CD4-positive, CD25-positive, alpha-beta regulatory T cell (primary cell): ENCODE results near the gene HMGA1. TPM values are rescaled to one million over a fixed set of nuclear protein-coding genes. Genes with fewer than 3 reads are reported as not detected.
"Not testable (repeated sequence)": the region's sequence is repeated elsewhere in the genome, so short reads cannot be mapped to it uniquely, and the experiment has no call there.

Experiments used
- ATAC-seq, 2 donors: fragments of 150-1000 bp; cut with Tn5 transposase; one replicate each; pipeline ENCODE4 v1.10.0; 2021; ENCODE audit warnings: low read depth in 2 of 2, moderate number of reproducible peaks in 2 of 2, moderate library complexity in 1 of 2
- DNase-seq, 3 donors: peaks; one replicate each; pipeline versions ENCODE4 v3.0.0 to v3.0.0-alpha.2; 2012 to 2022; ENCODE audit warnings: mixed read lengths in 1 of 3
- H3K27ac ChIP-seq: one replicate; pipeline ENCODE4 v1.7.0; 2013; ENCODE audit warnings: mild to moderate bottlenecking, low read length; ENCODE audit not compliant: insufficient read depth, poor library complexity, severe bottlenecking
- H3K27me3 ChIP-seq: one replicate; pipeline ENCODE4 v1.7.0; 2013; ENCODE audit warnings: low read length; ENCODE audit not compliant: control insufficient read depth, insufficient read depth
- H3K36me3 ChIP-seq: one replicate; pipeline ENCODE4 v1.7.0; 2013; ENCODE audit warnings: mild to moderate bottlenecking, low read length, moderate library complexity; ENCODE audit not compliant: control insufficient read depth, insufficient read depth
- H3K4me1 ChIP-seq: 2 replicates; pipeline ENCODE4 v1.7.0; 2013; ENCODE audit warnings: mild to moderate bottlenecking, low read length; ENCODE audit not compliant: insufficient read depth, control insufficient read depth, poor library complexity, severe bottlenecking
- H3K4me3 ChIP-seq: one replicate; pipeline ENCODE4 v1.7.0; 2013; ENCODE audit warnings: low read depth, mild to moderate bottlenecking, low read length, moderate library complexity
- H3K9me3 ChIP-seq, 2 experiments: 1 replicate in 1 of 2; 2 replicates in 1 of 2; pipeline ENCODE4 v1.7.0; 2013; ENCODE audit warnings: low read length in 2 of 2, mild to moderate bottlenecking in 1 of 2, moderate library complexity in 1 of 2; ENCODE audit not compliant: control insufficient read depth in 2 of 2
- H3K27ac Mint-ChIP-seq, 3 donors: one replicate each; pipeline ENCODE4 v1.8.0; 2020 to 2022; ENCODE audit warnings: mild to moderate bottlenecking in 3 of 3, mixed read lengths in 3 of 3, moderate library complexity in 2 of 3
- H3K27me3 Mint-ChIP-seq: one replicate; pipeline ENCODE4 v1.8.0; 2022; ENCODE audit warnings: mild to moderate bottlenecking, mixed read lengths
- H3K36me3 Mint-ChIP-seq: one replicate; pipeline ENCODE4 v1.8.0; 2020; ENCODE audit warnings: mixed read lengths
- H3K4me1 Mint-ChIP-seq, 4 donors: one replicate each; pipeline ENCODE4 v1.8.0; 2020 to 2022; ENCODE audit warnings: mixed read lengths in 4 of 4, mild to moderate bottlenecking in 1 of 4
- H3K4me3 Mint-ChIP-seq, 4 donors: one replicate each; pipeline ENCODE4 v1.8.0; 2020 to 2022; ENCODE audit warnings: mild to moderate bottlenecking in 4 of 4, mixed read lengths in 4 of 4, moderate library complexity in 3 of 4
- H3K9me3 Mint-ChIP-seq, 7 donors: one replicate each; pipeline ENCODE4 v1.8.0; 2020 to 2022; ENCODE audit warnings: mixed read lengths in 7 of 7, mild to moderate bottlenecking in 3 of 7, moderate library complexity in 2 of 7
- polyA plus RNA-seq, 4 donors: library from polyadenylated mRNA; unstranded; fragments of 300-500 nt; fragmentation: Illumina TruSeq; gene quantifications; one replicate each; pipeline ENCODE4 v1.2.3, GENCODE V29; 2021
- total RNA-seq: library from RNA; stranded (reverse); gene quantifications from one replicate; pipeline ENCODE4 v1.2.3, GENCODE V29; 2022

The HMGA1 gene
- total and polyA plus RNA-seq, 5 donors from 2014 or later = 31.6 to 87.2 (median 35.5) TPM

GRCh38 chr6:34267746-34268145 lies 31.1 kb downstream of the HMGA1 start:
- Mint-ChIP-seq H3K36me3 (peaks cover 2% of the 10 kb centered on the region), H3K9me3 (peaks cover 0 to 7% (median 1%) of the 10 kb centered on the region in 7 donors), H3K4me3 (no peak overlapping the region), H3K27me3 (no peaks in the 10 kb centered on the region), H3K4me1 (peaks cover 0 to 6% (median 2%) of the 10 kb centered on the region in 4 donors), H3K27ac (no peak overlapping the region)
- no peak overlapping the region for H3K27ac ChIP-seq
- no peaks in the 10 kb centered on the region for H3K36me3 ChIP-seq
- no peak overlapping the region for H3K4me3 ChIP-seq
- H3K4me1 ChIP-seq = no peaks in the 10 kb centered on the region
- DNase-seq = no peak
- H3K27me3 ChIP-seq = no peaks in the 10 kb centered on the region
- H3K9me3 ChIP-seq = no peaks in the 10 kb centered on the region
- no peak for ATAC-seq

- not testable (repeated sequence) for H3K9me3 ChIP-seq, H3K4me1 Mint-ChIP-seq, H3K27me3 Mint-ChIP-seq, DNase-seq, H3K4me3 ChIP-seq, H3K36me3 Mint-ChIP-seq, H3K27ac ChIP-seq, H3K27me3 ChIP-seq, ATAC-seq, H3K9me3 Mint-ChIP-seq, H3K4me3 Mint-ChIP-seq, H3K27ac Mint-ChIP-seq, H3K4me1 ChIP-seq, H3K36me3 ChIP-seq
Measured at GRCh38 chr6:34269132-34269531, 32.5 kb downstream of the HMGA1 start.

- H3K36me3 ChIP-seq, ATAC-seq, H3K36me3 Mint-ChIP-seq, H3K27me3 Mint-ChIP-seq, H3K4me3 ChIP-seq, H3K4me1 Mint-ChIP-seq, H3K27me3 ChIP-seq, H3K9me3 ChIP-seq, H3K4me1 ChIP-seq, H3K27ac ChIP-seq, H3K9me3 Mint-ChIP-seq: not testable (repeated sequence)
- peak in 1 of 3 donors; percentile 40 for DNase-seq
- Mint-ChIP-seq H3K27ac (peak overlapping the region in 1 of 3 donors; percentile 32), H3K4me3 (peak overlapping the region in 3 of 4 donors; percentile 46 to 72 (median 66))
Measured at GRCh38 chr6:34269658-34270341, 33.1 kb downstream of the HMGA1 start.

- Histone ChIP-seq H3K4me1 (no peaks in the 10 kb centered on the region), H3K27me3 (no peaks in the 10 kb centered on the region), H3K9me3 (no peaks in the 10 kb centered on the region), H3K4me3 (no peak overlapping the region), H3K27ac (no peak overlapping the region), H3K36me3 (no peaks in the 10 kb centered on the region)
- Mint-ChIP-seq H3K4me1 (peaks cover 0 to 14% (median 2%) of the 10 kb centered on the region in 4 donors), H3K27ac (no peak overlapping the region), H3K9me3 (peaks cover 0 to 1% (median 0%) of the 10 kb centered on the region in 7 donors), H3K27me3 (no peaks in the 10 kb centered on the region), H3K36me3 (no peaks in the 10 kb centered on the region), H3K4me3 (no peak overlapping the region)
- no peak for ATAC-seq
- DNase-seq = no peak
Measured at GRCh38 chr6:34272013-34272926, 35.6 kb downstream of the HMGA1 start.

GRCh38 chr6:34273242-34273805 lies 36.7 kb downstream of the HMGA1 start:
- ATAC-seq (no peak), DNase-seq (no peak)
- no peaks in the 10 kb centered on the region for H3K36me3 Mint-ChIP-seq
- Histone ChIP-seq H3K27me3 (no peaks in the 10 kb centered on the region), H3K4me3 (no peak overlapping the region), H3K9me3 (no peaks in the 10 kb centered on the region), H3K36me3 (no peaks in the 10 kb centered on the region), H3K4me1 (no peaks in the 10 kb centered on the region), H3K27ac (no peak overlapping the region)
- peaks cover 0 to 14% (median 2%) of the 10 kb centered on the region in 4 donors for H3K4me1 Mint-ChIP-seq
- H3K9me3 Mint-ChIP-seq = peaks cover 0 to 1% (median 0%) of the 10 kb centered on the region in 7 donors
- no peaks in the 10 kb centered on the region for H3K27me3 Mint-ChIP-seq
- no peak overlapping the region for H3K27ac Mint-ChIP-seq
- no peak overlapping the region for H3K4me3 Mint-ChIP-seq

GRCh38 chr6:34274129-34274528 lies 37.5 kb downstream of the HMGA1 start:
- ATAC-seq (no peak), DNase-seq (no peak)
- Mint-ChIP-seq H3K4me1 (peaks cover 0 to 14% (median 2%) of the 10 kb centered on the region in 4 donors), H3K27ac (no peak overlapping the region), H3K4me3 (no peak overlapping the region), H3K27me3 (no peaks in the 10 kb centered on the region), H3K36me3 (peaks cover under 1% of the 10 kb centered on the region), H3K9me3 (peaks cover 0 to 1% (median 0%) of the 10 kb centered on the region in 7 donors)
- no peak overlapping the region for H3K4me3 ChIP-seq
- H3K36me3 ChIP-seq = no peaks in the 10 kb centered on the region
- no peak overlapping the region for H3K27ac ChIP-seq
- no peaks in the 10 kb centered on the region for H3K27me3 ChIP-seq
- H3K4me1 ChIP-seq = no peaks in the 10 kb centered on the region
- no peaks in the 10 kb centered on the region for H3K9me3 ChIP-seq

- H3K9me3 Mint-ChIP-seq = peaks cover 0 to 1% (median 0%) of the 10 kb centered on the region in 7 donors
- H3K27ac Mint-ChIP-seq = peak overlapping the region in 1 of 3 donors; percentile 16
- H3K4me1 Mint-ChIP-seq = peaks cover 0 to 8% (median 3%) of the 10 kb centered on the region in 4 donors
- H3K36me3 Mint-ChIP-seq = peaks cover 7% of the 10 kb centered on the region
- H3K27me3 ChIP-seq = no peaks in the 10 kb centered on the region
- no peak overlapping the region for H3K27ac ChIP-seq
- DNase-seq (peak in 1 of 3 donors; percentile 23), ATAC-seq (no peak)
- no peaks in the 10 kb centered on the region for H3K9me3 ChIP-seq
- H3K4me1 ChIP-seq = no peaks in the 10 kb centered on the region
- H3K27me3 Mint-ChIP-seq = no peaks in the 10 kb centered on the region
- no peak overlapping the region for H3K4me3 ChIP-seq
- H3K36me3 ChIP-seq = peaks cover 4% of the 10 kb centered on the region
- H3K4me3 Mint-ChIP-seq = no peak overlapping the region
Measured at GRCh38 chr6:34275128-34275804, 38.6 kb downstream of the HMGA1 start.
